ENCODE data around the gene GPRC5A. TPM values are rescaled to one million over a fixed set of nuclear protein-coding genes. Genes with fewer than 3 reads are reported as not detected.

The GPRC5A gene
- total and polyA plus RNA-seq, 2 of the 13 experiments (the other 11 are each of a cell fraction or from before 2014, with no cell fraction given) = 0.27 to 3.0 TPM

- Histone ChIP-seq H3K4me3 (replicated peaks in 1 of 3; ENCODE audit: insufficient read depth in 1 of 3, low read depth in 2 of 3, low read length in 3 of 3) (no peak overlapping the region), H3K79me2 (ENCODE audit: insufficient read depth, low read length) (no peaks in the 10 kb centered on the region), H3K27ac (ENCODE audit: extremely low read length, insufficient read depth, low read length) (no peak overlapping the region), H3K27me3 (ENCODE audit: control insufficient read depth in 1 of 2, insufficient read depth in 2 of 2, low read length in 2 of 2) (peaks cover 3 to 10% of the 10 kb centered on the region in 2 experiments; a peak in 4 of 5 replicates), H3K4me1 (ENCODE audit: insufficient read depth, low read length) (peaks cover 44% of the 10 kb centered on the region), H3K9ac (ENCODE audit: insufficient read depth, low read depth, low read length) (no peak overlapping the region), H4K20me1 (ENCODE audit: insufficient read depth, low read length) (no peaks in the 10 kb centered on the region), H3K9me3 (ENCODE audit: low read length) (no peaks in the 10 kb centered on the region), H3K36me3 (replicated peaks in 1 of 2; ENCODE audit: control insufficient read depth in 1 of 2, insufficient read depth in 2 of 2, low read length in 2 of 2) (no peaks in the 10 kb centered on the region), H2AFZ (ENCODE audit: low read length) (no peak overlapping the region), H3K4me2 (ENCODE audit: low read depth, low read length) (no peak overlapping the region)
- TF ChIP-seq ZNF563 (CRISPR knock-in tag; IDR thresholded peaks at IDR 0.05) (no peak), ZNF337 (CRISPR knock-in tag; IDR thresholded peaks at IDR 0.05; ENCODE audit: borderline replicate concordance, low read depth) (no peak), ZNF83 (CRISPR knock-in tag; IDR thresholded peaks at IDR 0.05; ENCODE audit: borderline replicate concordance) (no peak), TRIM24 (CRISPR knock-in tag; IDR thresholded peaks at IDR 0.05) (no peak), ZNF589 (CRISPR knock-in tag; conservative IDR thresholded peaks at IDR 0.05) (no peak), ZBTB38 (CRISPR knock-in tag; IDR thresholded peaks at IDR 0.05) (no peak), ZNF619 (CRISPR knock-in tag; IDR thresholded peaks at IDR 0.05) (no peak), MAZ (IDR thresholded peaks at IDR 0.05; ENCODE audit: borderline replicate concordance, low read depth, low read length) (no peak), MAZ (CRISPR knock-in tag; IDR thresholded peaks at IDR 0.05; ENCODE audit: low read depth) (no peak), HNRNPH1 (optimal IDR thresholded peaks at IDR 0.05; ENCODE audit: low read depth, low read length) (no peak), ZNF564 (CRISPR knock-in tag; IDR thresholded peaks at IDR 0.05) (no peak)
- no TSS peak for BruUV-seq (replicated peaks)
- 77% methylated on average over 5 of the region's 5 CpGs for WGBS (ENCODE audit: low lambda C conversion rate)
- ATAC-seq = no peak
- DNase-seq (ENCODE audit: low spot score) = no peak
- no peak for FAIRE-seq
- in situ Hi-C loops (cut with HindIII; ENCODE audit: extremely low pct_ligation_motif_present, low pct_unique_long_range_greater_than_20kb) = no loop called here
- ChIA-PET POLR2A (no interaction called here), CTCF (ENCODE audit: low intra/inter-chr PET ratio, low total read pairs) (no interaction called here)
- intact Hi-C loops (cut with micrococcal nuclease; ENCODE audit: unreplicated experiment) = no loop called here
Observed at GRCh38 chr12:12882288-12882687, 9.1 kb upstream of the GPRC5A start.
